Measurements from ENCODE around the gene ITGB8. TPM values are rescaled to one million over a fixed set of nuclear protein-coding genes. Genes with fewer than 3 reads are reported as not detected.

Gene ITGB8
- total RNA-seq, 6 donors from 2014 or later, result 5.2 to 30.5 (median 9.8) TPM

DNA sequence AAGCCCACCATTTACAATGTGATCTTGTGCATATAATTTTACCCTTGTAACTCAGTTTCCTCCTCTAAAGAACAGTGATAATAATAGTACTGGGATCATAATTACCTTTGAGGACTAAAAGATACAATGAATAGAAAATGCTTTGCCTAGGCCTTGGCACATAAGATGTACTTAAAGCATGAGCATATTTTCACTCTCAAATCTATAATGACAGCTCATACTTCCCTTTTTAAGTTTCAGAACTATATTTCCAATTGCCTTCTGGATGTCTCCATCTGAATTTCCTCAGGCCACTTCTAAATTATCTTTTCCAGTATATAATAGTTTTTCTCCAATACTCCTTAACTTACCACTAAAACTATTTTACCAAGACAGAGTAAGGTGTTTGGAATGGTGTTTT, 13.3 kb upstream of the ITGB8 start:
- Histone ChIP-seq H3K27ac (no peak overlapping the region), H3K9me3 (no peaks in the 10 kb centered on the region), H3K36me3 (no peaks in the 10 kb centered on the region), H3K4me3 (no peak overlapping the region), H3K27me3 (no peaks in the 10 kb centered on the region), H3K4me1 (peaks cover 0 to 1% (median 0%) of the 10 kb centered on the region in 4 donors)
- TF ChIP-seq EP300 (IDR thresholded peaks at IDR 0.05) (no peak), CTCF (IDR thresholded peaks at IDR 0.05) (no peak), POLR2AphosphoS5 (IDR thresholded peaks at IDR 0.05) (no peak), POLR2A (IDR thresholded peaks at IDR 0.05) (no peak)
- ATAC-seq (ENCODE audit: low FRiP score in 2 of 2) (no peak), DNase-seq (no peak)

GRCh38 chr7:20318933-20319332, 11.8 kb upstream of the ITGB8 start:
- Histone ChIP-seq H3K27me3 (no peaks in the 10 kb centered on the region), H3K4me3 (no peak overlapping the region), H3K4me1 (no peaks in the 10 kb centered on the region), H3K36me3 (no peaks in the 10 kb centered on the region), H3K27ac (no peak overlapping the region), H3K9me3 (no peaks in the 10 kb centered on the region)
- ATAC-seq (ENCODE audit: low FRiP score in 2 of 2) (no peak), DNase-seq (no peak)
- WGBS, 2 donors, result 81 to 86% methylated on average over 6 of the region's 6 CpGs
- TF ChIP-seq POLR2AphosphoS5 (IDR thresholded peaks at IDR 0.05) (no peak), EP300 (IDR thresholded peaks at IDR 0.05) (no peak), POLR2A (IDR thresholded peaks at IDR 0.05) (no peak), CTCF (IDR thresholded peaks at IDR 0.05) (no peak)

- Histone ChIP-seq H3K36me3 (no peaks in the 10 kb centered on the region), H3K4me3 (no peak overlapping the region), H3K27ac (no peak overlapping the region), H3K27me3 (no peaks in the 10 kb centered on the region), H3K4me1 (no peaks in the 10 kb centered on the region), H3K9me3 (no peaks in the 10 kb centered on the region)
- TF ChIP-seq EP300 (IDR thresholded peaks at IDR 0.05) (no peak), POLR2AphosphoS5 (IDR thresholded peaks at IDR 0.05) (no peak), CTCF (IDR thresholded peaks at IDR 0.05) (no peak), POLR2A (IDR thresholded peaks at IDR 0.05) (no peak)
- WGBS, 2 donors, result 51 to 58% methylated on average over 3 of the region's 3 CpGs
- ATAC-seq (ENCODE audit: low FRiP score in 2 of 2) (no peak), DNase-seq (no peak)
Measured at GRCh38 chr7:20320322-20320721, 10.4 kb upstream of the ITGB8 start.

- ATAC-seq (ENCODE audit: low FRiP score in 2 of 2) (no peak), DNase-seq (no peak)
- no peaks in the 10 kb centered on the region for H3K4me1 ChIP-seq
- H3K4me3 ChIP-seq, result no peak overlapping the region
- H3K27ac ChIP-seq, result no peak overlapping the region
- TF ChIP-seq CTCF (IDR thresholded peaks at IDR 0.05), result no peak
- TF ChIP-seq EP300 (IDR thresholded peaks at IDR 0.05), result no peak
- no peak for TF ChIP-seq POLR2A (IDR thresholded peaks at IDR 0.05)
- no peak for TF ChIP-seq POLR2AphosphoS5 (IDR thresholded peaks at IDR 0.05)
- H3K36me3 ChIP-seq, result no peaks in the 10 kb centered on the region
- H3K9me3 ChIP-seq, result no peaks in the 10 kb centered on the region
- no peaks in the 10 kb centered on the region for H3K27me3 ChIP-seq
- 93 to 97% methylated on average over 7 of the region's 7 CpGs for WGBS, 2 donors
Measured at GRCh38 chr7:20320786-20321185, 9.9 kb upstream of the ITGB8 start.

- 55 to 78% methylated on average over 2 of the region's 2 CpGs for WGBS, 2 donors
- Histone ChIP-seq H3K4me1 (no peaks in the 10 kb centered on the region), H3K36me3 (no peaks in the 10 kb centered on the region), H3K27ac (no peak overlapping the region), H3K27me3 (no peaks in the 10 kb centered on the region), H3K4me3 (no peak overlapping the region), H3K9me3 (no peaks in the 10 kb centered on the region)
- ATAC-seq (ENCODE audit: low FRiP score in 2 of 2) (no peak), DNase-seq (no peak)
- TF ChIP-seq POLR2AphosphoS5 (IDR thresholded peaks at IDR 0.05) (no peak), CTCF (IDR thresholded peaks at IDR 0.05) (no peak), EP300 (IDR thresholded peaks at IDR 0.05) (no peak), POLR2A (IDR thresholded peaks at IDR 0.05) (no peak)
Measured at GRCh38 chr7:20323595-20323994, 7.1 kb upstream of the ITGB8 start.

Data from upper lobe of left lung (tissue), 6 donors.